DMS153 treated with DMSO at 0.1 percent for 48 hours (cell line): Measurements from ENCODE around the gene DGKH.
"Not testable (repeated sequence)": the region's sequence is repeated elsewhere in the genome, so short reads cannot be mapped to it uniquely, and the experiment has no call there.

Experiments used
- DNase-seq: peaks from one replicate; lab custom pipeline; 2025; ENCODE audit not compliant: unreplicated experiment; lab: John Stamatoyannopoulos, UW

DGKH gene

DNA sequence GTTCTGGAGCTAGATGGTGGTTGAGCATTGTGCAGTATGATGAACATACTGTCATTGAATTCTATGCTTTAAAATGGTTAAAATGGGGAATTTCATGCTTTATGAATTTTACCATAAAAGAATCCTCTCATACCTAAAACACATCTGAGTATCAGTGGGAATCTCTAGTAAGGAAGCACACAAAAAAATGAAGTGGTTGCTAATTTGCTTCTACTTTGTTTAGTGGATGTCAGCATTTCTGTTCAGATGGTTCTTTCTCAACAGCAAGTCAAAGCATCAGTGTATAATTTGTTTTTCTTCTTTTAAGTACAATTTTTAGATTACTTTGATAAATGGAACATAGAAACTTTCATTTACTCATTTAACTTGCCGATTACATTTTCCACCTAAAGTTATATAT lies 171.4 kb downstream of the DGKH start:
- no peak for DNase-seq

DNA sequence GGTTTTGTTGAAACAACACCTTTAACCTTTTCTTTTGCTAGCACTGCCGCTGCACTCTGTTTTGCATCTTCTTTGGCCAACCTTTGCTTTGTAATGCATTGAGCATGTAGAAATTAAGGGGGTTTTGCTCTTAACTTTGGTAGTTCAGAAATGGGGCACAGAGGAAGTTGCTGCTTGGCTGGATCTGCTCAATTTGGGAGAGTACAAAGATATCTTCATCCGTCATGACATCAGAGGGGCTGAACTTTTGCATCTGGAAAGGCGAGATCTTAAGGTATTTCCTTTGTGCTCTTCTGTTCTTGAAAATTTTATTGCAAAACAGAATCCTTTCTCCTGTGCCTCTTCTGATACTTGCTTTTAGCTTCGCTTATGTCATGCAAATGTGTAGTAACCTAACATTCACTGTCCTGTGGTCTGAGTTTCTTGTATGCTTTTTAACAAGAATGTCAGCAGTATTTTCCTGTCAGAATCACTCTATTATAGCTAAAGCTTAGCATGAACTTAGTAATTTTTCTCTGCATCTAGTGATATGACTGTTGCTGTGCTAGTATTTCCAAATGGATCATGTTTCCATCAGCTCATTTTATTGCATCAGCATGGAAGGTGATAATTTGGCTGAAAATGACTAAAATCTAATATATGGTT lies 172.8 kb downstream of the DGKH start:
- no peak for DNase-seq

DNA sequence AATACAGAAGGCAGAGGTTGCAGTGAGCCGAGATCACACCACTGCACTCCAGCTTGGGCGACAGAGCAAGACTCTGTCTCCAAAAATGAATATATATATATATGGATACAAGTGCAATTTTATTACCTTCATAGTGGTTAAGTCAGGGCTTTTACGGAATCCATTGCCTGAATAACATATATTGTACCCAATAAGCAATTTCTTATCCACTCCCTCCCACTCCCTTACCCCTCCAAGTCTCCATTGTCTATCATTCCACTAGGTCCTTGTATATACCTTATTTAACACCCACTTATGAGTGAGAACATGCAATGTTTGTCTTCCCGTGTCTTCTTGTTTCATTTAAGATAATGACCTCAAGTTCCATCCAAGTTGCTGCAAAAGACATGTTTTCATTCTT lies 175.2 kb downstream of the DGKH start:
- DNase-seq: no peak

DNA sequence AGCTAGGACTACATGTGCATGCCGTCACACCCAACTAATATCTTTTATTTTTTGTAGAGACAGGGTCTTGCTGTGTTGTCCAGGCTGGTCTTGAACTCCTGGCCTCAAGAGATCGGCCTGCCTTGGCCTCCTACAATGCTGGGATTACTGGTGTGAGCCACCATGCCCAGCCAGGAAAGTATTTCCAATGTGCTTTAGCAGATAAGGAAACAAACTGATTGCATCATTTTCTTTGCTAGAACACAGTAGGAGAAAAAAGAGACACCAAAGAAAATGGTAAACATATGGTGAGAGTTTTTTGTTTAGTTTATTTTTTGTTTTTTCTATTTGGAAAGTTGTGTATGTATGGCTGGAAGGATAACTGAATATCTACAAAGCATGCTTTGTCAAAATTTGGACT lies 176.6 kb downstream of the DGKH start:
- no peak for DNase-seq

DNA sequence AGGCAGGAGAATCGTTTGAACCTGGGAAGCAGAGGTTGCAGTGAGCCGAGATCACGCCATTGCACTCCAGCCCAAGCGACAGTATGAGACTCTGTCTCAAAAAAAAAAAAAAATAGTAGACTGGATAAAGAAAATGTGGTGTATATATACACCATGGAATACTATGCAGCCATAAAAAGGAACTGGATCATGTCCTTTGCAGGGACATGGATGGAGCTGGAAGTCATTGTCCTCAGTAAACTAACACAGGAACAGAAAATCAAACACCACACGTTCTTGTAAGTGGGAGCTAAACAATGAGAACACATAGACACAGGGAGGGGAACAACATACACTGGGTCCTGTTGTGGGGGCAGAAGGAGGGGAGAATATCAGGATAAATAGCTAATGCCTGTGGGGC lies 178.3 kb downstream of the DGKH start:
- not testable (repeated sequence) for DNase-seq

DNA sequence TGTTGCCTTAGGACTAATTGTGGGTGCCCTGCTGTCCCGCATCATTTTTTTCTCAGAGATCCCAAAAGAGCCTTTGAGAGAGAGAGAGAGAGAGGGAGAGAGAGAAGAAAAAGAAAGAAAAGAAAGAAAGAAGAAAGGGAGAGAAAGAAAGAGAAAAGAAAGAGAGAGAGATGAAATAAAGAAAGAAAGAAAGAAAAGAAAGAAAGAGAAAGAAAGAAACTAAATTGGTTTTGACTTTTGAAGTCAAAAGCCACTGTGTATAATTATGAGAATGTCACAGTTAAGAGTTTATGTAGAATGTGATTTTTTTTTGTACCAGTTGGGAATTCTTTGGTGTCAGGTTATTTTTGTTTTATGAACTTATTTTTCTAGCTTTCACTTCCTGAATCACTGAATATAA lies 180.1 kb downstream of the DGKH start:
- no peak for DNase-seq

DNA sequence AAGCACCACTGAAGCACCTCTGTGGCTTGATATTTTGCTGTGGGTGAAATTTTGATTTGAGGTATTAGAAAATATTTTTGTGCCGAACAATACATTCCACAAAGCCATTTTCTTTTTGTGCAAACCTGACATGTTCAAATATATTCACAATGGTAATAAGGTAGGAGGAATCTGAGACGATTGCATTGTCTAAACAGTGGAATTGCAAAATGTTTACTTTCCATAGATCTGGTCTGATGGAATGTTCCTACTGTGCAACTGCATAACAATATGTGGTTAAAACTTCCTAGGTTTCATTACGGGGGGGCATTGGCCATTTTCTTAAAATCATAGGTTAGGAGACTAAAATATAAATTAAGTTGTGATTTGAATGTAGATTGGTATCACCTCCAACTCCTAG lies 180.8 kb downstream of the DGKH start:
- DNase-seq: no peak

DNA sequence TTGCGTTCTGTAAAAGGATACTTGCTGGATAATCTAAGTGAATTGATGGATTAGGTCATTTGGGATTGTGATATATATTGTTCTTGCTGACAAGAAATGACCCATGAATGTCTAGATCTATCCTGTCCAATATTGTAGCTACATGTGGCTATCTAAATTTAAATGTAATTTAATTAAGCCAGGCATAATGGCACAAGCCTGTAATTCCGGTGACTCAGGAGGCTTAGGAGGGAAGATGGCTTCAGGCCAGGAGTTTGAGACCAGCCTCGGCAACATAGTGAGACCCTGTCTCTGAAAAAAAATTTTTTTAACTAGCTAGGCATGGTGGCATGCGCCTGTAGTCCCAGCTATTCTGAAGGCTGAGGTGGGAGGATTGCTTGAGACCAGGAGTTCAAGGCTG lies 184.2 kb downstream of the DGKH start:
- DNase-seq: no peak

DNA sequence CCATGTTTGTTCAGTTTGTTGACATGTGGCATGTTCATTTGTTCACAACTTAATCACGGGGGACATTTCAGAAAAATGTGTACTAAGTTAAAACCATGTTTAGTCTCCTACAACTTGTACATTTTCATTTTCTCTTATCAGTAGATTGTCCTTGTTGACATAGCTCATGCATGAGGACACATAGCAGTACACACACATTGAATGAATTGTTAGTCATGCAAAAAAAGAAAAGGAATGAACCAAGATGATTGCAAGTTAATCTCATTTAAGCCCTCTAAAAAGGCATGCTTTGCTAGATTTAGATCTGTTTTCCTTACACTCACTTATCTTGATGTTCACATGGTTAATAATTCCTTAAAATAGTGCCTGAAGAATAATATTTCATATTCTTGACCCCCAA lies 185.3 kb downstream of the DGKH start:
- no peak for DNase-seq

DNA sequence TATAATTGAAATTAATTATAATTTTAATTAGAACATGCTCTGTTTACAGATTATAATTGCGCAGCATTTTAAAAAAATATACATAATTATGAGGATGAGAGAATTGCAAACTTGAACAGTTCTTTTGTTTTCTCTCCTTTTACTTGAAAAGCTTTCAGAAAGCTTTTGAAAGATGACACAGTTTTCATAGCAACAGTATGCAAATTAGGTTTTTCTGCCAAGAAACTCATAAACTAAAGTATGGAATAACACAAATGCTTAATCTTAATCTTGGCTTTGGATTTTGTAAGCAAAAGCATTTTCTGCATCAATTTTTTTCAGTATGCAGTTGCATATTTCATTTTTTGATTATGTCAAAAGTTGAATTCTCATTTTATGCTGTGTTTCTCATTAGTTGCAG lies 190.7 kb downstream of the DGKH start:
- DNase-seq: no peak

DNA sequence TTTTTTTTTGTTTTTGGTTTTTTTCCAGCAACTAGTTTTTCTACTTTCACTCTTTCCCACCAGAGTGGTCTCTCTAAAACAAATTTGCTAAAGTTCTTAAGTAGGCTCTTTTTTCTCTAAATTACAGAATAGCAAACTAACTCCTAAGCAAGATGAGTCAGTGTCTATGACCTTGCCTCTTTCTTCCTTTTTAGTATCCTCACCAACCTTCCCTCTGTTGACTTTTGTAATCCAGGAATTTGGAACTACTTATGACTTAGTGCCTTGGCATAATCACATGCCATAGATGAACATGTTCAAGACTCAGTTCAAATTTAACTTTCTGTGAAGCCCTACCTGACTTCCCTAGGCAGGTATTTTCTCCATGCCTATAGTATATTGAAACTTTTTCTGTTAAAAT lies 191.2 kb downstream of the DGKH start:
- DNase-seq: no peak

DNA sequence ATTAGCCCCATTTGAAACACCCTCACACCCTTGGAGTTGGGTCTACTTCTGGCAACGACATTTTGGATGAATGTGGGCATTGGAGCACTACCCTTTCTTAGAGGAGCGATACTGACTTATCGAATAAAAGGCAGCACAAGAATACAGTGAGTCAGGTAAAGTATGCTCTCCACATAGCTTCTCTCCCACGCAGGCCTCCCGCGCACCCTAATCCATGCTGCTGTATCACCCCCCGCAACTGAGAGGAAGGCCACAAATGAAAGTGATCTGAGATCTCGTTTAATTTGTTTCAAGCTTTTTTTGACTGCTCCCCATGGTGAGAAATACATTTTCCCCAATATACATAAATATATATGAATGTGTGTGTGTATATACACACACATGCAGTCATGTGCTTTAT lies 198.1 kb downstream of the DGKH start:
- DNase-seq: no peak

DNA sequence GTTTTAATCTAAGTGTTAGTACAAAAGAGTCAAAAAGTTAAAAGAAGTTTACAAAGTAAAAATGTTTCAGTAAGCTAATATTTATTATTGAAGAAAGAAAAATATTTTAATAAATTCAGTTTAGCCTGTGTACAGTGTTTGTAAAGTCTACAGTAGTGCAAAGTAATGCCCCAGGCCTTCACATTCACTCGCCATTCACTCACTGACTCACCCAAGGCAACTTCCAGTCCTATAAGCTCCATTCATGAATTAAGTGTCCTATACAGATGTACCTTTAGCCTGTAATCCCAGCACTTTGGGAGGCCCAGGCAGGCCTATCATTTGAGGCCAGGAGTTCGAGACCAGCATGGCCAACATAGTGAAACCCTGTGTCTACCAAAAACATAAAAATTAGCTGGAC lies 199.4 kb downstream of the DGKH start:
- DNase-seq: no peak

DNA sequence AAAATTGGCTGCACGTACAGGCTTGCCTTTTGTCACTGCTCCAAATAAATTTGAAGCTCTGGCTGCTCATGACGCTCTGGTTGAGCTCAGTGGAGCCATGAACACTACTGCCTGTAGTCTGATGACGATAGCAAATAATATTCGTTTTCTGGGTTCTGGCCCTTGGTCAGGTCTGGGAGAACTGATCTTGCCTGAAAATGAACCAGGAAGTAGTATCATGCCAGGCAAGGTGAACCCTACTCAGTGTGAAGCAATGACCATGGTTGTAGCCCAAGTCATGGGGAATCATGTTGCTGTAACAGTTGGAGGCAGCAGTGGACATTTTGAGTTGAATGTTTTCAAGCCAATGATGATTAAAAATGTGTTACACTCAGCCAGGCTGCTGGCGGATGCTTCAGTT lies 207.4 kb downstream of the DGKH start:
- DNase-seq: no peak

DNA sequence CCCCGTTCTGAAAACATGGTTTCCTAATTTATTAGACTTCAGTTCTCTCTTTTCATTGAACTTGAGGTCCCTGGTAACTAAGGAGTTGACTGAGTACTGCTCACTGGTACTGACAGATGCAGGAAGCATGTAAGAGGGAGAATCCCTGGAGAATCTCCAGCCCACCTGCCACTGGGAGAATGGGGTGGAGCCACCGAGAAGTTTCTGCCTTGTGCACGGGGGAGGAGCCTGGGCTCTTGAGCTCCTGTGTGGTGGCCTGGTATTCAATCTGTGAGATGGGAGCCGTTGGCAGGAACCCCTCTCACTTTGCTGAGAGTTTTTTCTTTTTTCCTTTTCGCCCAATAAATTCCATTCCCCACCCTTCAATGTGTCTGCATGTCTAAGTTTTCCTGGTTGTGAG lies 210.3 kb downstream of the DGKH start:
- no peak for DNase-seq

DNA sequence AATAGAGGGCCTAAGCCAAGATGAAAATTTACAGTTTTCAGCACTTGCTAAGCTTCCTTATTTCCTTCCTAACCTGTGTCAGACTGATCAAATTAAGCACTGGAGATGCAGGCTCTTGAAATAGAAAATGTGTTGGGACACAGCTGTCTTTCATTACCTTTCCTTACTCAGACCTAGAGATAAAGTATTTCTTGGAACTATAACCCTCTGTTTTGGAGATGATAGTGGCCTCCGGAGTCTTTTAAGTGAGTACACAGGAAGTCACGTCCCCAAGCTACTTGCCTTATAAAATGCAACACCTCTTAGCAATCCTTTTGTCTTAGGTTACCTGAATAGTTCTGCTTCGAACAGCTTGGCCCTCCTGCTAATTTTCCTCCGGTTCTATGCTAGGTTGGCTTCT lies 211.1 kb downstream of the DGKH start:
- no peak for DNase-seq

DNA sequence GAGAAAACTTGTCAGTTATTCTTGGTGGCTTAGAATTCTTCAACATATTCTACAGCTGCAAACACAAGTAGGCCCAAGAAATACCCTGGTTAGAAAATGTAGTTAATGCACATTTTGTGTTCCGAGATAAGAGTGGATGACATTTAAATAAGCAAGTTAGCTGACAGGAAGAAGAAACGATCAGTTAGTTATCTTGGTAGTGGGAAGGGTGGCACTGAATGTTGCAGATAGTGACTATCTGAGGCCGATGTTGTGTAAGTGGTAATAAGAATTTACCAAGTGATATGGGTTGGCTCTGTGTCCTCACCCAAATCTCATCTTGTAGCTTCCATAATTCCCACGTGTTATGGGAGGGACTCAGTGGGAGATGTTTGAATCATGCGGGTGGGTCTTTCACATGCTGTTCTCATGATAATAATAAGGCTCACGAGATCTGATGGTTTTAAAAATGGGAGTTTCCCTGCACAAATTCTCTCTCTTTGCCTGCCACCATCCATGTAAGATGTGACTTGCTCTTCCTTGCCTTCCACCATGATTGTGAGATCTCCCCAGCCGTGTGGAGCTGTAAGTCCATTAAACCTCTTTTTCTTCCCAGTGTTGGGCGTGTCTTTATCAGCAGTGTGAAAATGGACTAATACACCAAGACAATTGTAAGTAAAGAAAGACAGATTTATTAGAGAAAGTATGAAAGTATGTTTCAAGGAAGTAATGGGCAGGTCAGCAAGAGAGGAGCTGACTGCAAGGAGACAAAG lies 212.6 kb downstream of the DGKH start:
- DNase-seq: no peak

DNA sequence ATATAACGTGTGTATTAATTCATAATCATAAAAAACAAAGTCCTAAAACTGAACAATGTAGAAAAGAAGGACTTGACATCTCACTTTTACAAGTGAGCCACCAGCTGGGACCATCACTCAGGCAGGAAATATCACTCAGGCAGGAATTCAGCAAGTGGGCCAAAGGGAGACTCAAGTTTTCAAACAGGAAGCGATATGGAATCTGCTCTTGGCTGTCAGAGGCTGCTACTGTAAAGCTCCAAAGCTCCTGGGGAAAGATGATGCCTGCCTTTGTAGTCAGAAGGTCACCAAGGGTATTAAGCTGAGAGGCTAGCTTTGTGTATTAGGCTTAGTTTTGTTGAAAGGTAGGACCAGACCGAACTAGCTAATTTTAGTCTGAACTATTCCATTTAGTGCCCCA lies 218.0 kb downstream of the DGKH start:
- no peak for DNase-seq

DNA sequence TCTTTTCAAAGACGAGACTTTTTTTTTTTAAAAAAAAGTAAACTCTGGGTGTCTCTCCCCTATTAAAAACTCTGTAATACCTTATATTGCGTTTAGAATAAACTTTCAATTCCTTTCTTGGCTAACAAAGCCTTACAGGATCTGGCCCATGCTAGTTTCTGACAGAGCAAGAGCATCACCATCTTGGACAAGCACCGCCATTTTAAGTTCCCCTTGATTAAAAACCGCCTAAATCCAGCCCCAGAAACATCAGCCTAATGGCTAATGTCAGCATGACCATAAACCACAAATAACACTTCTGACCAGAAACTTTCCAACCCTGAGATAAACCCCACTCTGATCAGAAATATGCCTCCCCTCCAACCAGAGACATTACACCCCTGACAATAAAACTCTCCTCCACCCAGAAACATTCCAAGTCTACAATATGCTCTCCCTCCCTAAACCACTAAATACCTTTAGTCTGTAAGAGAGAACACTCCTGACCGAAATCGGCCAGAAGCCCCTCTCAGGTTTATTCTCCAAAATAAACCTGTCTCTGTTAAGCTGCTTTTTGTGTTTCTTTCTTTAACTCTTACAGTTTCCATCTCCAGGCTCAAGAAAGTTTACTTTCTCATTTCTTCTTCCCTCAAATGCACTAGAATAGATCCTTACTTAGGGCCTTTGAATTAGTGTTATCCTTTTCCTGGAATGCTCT lies 221.9 kb downstream of the DGKH start:
- DNase-seq: no peak

DNA sequence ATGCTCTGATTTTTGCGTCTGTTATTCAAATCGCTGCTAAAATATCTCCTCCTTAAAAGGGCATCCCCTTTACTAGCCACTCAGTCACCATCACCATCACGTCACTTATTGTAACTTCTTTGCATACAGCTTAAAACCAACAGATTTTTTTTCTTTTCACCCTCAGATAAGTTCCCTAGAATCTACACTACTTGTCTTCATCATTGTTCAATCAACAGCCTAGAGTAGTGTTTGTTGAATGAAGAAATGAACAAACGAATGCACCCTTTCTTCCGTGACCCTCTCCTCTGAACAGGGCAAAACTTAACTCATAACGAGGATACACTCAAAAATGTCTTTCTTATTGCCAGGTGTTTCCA lies 222.4 kb downstream of the DGKH start:
- no peak for DNase-seq

DNA sequence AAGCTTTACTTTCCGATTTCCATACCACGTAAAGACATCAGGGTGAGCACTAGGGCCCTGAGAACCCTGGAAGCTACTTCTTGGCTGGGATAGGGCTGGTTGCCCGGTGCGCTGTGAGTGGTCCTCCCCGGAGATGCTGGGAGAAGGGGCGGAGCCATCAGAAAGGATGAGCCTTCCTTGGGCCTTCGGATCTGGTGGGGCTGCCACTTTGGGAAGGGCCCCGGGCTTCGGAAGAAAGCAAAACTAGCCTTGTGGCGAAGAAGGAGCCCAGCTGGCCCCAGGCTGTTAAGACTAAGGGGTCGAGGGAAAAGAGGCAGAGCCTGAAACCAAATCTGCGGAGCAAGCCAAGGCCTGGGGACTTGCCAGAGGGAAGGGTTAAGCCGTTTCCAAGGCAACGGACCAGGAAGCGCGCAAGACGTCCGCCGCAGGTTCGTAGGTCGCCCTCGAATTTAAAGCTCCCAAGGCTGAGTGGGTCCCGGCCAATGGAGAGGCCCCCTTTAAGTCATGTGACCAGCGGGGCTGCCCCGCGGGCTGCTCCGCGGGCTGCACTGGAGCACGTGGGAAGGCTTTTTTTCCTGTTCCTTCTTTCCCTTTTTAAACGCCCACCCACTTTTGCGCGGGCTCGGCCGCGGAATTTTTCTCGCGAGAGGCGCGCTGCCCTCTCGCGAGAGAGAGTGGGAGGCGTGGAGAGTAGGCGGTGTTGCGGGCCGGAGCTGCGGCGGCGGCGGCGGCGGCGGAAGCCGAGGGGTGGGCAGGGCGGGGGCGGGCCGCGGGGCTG lies 223.1 kb downstream of the DGKH start:
- peak; percentile 90 for DNase-seq
